Body of pancreas (tissue), 4 donors: ENCODE measurements around the gene ACTR3C.

Experiments
- POLR2A ChIP-seq, 3 donors: fragments of 450-650 bp; IDR thresholded peaks; one replicate each; pipeline ENCODE4 v1.6.1; 2016; ENCODE audit warnings: antibody characterized with exemption in 3 of 3, mild to moderate bottlenecking in 2 of 3
- TF ChIP-seq, protein P1 (sequence below), 7 experiments: fragments of 450-650 bp in 4 of 7; fragments of 200-600 bp in 3 of 7; sonication (generic) in 3 of 7; IDR thresholded peaks; one replicate each; pipeline ENCODE4 v1.5.1; 2016 to 2019; ENCODE audit warnings: antibody characterized with exemption in 7 of 7

DNA sequence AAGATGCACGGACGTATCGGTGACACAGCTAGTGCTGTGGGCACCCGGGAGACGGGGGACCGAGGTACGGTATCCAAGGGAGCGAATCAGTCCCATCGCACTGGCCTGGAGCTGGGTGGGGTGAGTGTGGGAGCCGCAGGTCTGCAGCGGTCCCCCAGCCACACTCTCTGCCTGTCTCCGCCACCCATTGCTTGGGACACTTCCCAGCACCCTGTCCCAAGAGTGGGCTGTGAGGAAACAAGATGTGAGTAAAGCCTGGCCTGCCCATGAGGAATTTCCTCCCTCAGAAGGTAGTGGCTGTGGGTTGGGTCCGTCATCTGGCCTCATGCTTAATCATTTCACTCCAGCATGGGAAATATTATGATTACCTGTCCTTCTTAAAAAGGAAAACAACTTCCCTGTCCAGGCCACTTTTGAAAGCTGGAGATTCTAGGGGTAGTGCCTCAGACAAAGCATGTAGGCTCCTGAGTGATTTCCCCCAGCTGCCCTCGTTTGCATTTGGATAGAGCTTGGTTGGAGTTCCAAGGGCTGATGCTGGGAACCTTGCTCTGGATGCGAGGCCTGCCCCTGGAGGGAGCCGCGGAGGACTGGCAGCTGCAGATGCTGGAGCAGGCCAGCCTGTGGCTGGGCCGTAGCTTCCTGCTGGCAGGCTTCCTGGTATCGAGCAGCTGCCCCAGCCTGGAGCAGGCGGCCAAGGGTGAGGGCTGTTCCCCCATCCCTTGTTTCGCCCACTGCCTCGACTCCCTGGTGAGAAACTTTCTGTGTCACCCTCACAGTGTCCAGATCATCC, 6.2 kb upstream of the ACTR3C start:
- TF ChIP-seq POLR2A (IDR thresholded peaks at IDR 0.05) = no peak
- TF ChIP-seq, protein P1, sequence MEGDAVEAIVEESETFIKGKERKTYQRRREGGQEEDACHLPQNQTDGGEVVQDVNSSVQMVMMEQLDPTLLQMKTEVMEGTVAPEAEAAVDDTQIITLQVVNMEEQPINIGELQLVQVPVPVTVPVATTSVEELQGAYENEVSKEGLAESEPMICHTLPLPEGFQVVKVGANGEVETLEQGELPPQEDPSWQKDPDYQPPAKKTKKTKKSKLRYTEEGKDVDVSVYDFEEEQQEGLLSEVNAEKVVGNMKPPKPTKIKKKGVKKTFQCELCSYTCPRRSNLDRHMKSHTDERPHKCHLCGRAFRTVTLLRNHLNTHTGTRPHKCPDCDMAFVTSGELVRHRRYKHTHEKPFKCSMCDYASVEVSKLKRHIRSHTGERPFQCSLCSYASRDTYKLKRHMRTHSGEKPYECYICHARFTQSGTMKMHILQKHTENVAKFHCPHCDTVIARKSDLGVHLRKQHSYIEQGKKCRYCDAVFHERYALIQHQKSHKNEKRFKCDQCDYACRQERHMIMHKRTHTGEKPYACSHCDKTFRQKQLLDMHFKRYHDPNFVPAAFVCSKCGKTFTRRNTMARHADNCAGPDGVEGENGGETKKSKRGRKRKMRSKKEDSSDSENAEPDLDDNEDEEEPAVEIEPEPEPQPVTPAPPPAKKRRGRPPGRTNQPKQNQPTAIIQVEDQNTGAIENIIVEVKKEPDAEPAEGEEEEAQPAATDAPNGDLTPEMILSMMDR (IDR thresholded peaks at IDR 0.05) = no peak
